ENCODE results near the gene FDXACB1. TPM values are rescaled to one million over a fixed set of nuclear protein-coding genes. Genes with fewer than 3 reads are reported as not detected.
A peak's percentile ranks its signal among the peaks of the same experiment; 100 is the strongest.

FDXACB1 gene
- total and polyA plus RNA-seq, 9 of the 15 experiments (the other 6 are each of a cell fraction or from before 2014, with no cell fraction given): 3.2 to 7.5 (median 5.3) TPM

DNA sequence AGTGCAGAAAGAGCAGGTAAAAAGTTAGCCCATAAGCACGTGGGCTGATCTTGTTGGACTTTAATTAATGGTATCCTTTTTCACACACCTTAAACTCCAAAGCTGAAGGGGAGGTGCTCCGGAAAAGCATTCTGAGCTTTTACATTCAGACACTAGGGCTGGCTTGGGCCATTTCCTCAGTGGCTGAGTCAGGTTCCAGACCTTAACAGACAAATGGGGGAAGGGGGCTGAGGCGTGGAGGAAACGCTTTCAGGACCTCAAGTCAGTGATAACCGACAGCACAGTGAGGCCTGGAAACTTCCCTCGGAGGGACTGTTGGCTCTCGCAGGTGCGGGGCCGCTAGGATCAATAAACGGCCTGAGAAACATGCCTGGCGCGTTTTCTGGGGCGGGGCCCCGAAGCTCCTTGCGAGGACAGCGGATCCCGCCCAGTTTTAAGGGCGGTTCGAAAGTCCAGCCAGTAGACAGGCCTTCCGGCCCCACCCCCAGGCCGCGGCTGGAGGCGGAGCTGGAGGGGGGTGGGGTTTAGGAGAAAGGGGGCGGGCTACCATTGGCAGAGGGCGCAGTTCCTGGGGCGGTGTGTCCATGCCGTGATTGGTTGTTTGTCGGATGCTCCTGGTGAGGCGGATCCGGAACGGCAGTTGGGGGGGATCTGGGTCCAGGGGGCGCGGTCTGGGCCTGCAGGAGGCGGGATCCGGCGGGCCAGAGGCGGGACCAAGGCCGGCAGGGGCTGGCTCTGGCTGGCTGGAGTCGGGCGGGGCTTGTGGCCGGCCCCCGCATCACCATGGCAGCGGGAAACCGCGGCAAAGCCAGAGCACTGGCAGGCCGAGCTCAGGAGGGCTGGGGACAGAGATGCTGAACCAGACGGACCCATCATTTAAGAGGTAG lies 47.8 kb upstream of the FDXACB1 start (continued):
- TF ChIP-seq MYBL2 (IDR thresholded peaks at IDR 0.05; ENCODE audit: low read depth): peak; percentile 45; the same call in 1 of the 2 replicates
- no peak for TF ChIP-seq MYBL2 (CRISPR knock-in tag; IDR thresholded peaks at IDR 0.05; ENCODE audit: borderline replicate concordance)
- peak; percentile 36; the same call in 1 of the 2 replicates for TF ChIP-seq TEAD4 (IDR thresholded peaks at IDR 0.05; ENCODE audit: low read length)
- no peak for TF ChIP-seq TEAD4 (CRISPR knock-in tag; IDR thresholded peaks at IDR 0.05; ENCODE audit: borderline replicate concordance)
- TF ChIP-seq, protein P1, sequence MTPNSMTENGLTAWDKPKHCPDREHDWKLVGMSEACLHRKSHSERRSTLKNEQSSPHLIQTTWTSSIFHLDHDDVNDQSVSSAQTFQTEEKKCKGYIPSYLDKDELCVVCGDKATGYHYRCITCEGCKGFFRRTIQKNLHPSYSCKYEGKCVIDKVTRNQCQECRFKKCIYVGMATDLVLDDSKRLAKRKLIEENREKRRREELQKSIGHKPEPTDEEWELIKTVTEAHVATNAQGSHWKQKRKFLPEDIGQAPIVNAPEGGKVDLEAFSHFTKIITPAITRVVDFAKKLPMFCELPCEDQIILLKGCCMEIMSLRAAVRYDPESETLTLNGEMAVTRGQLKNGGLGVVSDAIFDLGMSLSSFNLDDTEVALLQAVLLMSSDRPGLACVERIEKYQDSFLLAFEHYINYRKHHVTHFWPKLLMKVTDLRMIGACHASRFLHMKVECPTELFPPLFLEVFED (CRISPR knock-in tag; conservative IDR thresholded peaks at IDR 0.05): no peak
- TF ChIP-seq, protein P2, sequence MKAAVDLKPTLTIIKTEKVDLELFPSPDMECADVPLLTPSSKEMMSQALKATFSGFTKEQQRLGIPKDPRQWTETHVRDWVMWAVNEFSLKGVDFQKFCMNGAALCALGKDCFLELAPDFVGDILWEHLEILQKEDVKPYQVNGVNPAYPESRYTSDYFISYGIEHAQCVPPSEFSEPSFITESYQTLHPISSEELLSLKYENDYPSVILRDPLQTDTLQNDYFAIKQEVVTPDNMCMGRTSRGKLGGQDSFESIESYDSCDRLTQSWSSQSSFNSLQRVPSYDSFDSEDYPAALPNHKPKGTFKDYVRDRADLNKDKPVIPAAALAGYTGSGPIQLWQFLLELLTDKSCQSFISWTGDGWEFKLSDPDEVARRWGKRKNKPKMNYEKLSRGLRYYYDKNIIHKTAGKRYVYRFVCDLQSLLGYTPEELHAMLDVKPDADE (conservative IDR thresholded peaks at IDR 0.05; ENCODE audit: control insufficient read depth, low read depth, low read length): 0 out of 2 replicates have a peak, but pooled peaks have one; percentile 40
- TF ChIP-seq ZKSCAN3 (CRISPR knock-in tag; IDR thresholded peaks at IDR 0.05): no peak
- TF ChIP-seq FOXJ3 (CRISPR knock-in tag; IDR thresholded peaks at IDR 0.05): no peak
- no peak for TF ChIP-seq ZNF778 (CRISPR knock-in tag; IDR thresholded peaks at IDR 0.05)
- 0 out of 2 replicates have a peak, but pooled peaks have one; percentile 33 for TF ChIP-seq HDAC2 (IDR thresholded peaks at IDR 0.05)
- no peak for TF ChIP-seq KLF1 (tag; IDR thresholded peaks at IDR 0.05)
- no peak for TF ChIP-seq NUFIP1 (IDR thresholded peaks at IDR 0.05; ENCODE audit: partially characterized antibody)
- TF ChIP-seq ZNF143 (CRISPR knock-in tag; IDR thresholded peaks at IDR 0.05): peak; percentile 26
- TF ChIP-seq MYC (IDR thresholded peaks at IDR 0.05; ENCODE audit: low read depth, low read length): peak; percentile 72
- no peak for TF ChIP-seq MYC (CRISPR knock-in tag; IDR thresholded peaks at IDR 0.05; ENCODE audit: borderline replicate concordance, low read depth)
- TF ChIP-seq ZNF263 (CRISPR knock-in tag; IDR thresholded peaks at IDR 0.05; ENCODE audit: borderline replicate concordance): no peak
- TF ChIP-seq NCOA1 (IDR thresholded peaks at IDR 0.05; ENCODE audit: low read depth): peak; percentile 13; the same call in 1 of the 2 replicates
- no peak for TF ChIP-seq ESRRB (CRISPR knock-in tag; IDR thresholded peaks at IDR 0.05; ENCODE audit: borderline replicate concordance)
- TF ChIP-seq ZC3H8 (IDR thresholded peaks at IDR 0.05): no peak
- TF ChIP-seq, protein P3, sequence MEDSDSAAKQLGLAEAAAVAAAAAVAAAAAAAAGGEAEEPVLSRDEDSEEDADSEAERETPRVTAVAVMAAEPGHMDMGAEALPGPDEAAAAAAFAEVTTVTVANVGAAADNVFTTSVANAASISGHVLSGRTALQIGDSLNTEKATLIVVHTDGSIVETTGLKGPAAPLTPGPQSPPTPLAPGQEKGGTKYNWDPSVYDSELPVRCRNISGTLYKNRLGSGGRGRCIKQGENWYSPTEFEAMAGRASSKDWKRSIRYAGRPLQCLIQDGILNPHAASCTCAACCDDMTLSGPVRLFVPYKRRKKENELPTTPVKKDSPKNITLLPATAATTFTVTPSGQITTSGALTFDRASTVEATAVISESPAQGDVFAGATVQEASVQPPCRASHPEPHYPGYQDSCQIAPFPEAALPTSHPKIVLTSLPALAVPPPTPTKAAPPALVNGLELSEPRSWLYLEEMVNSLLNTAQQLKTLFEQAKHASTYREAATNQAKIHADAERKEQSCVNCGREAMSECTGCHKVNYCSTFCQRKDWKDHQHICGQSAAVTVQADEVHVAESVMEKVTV (CRISPR knock-in tag; IDR thresholded peaks at IDR 0.05): no peak
- no peak for TF ChIP-seq CREBBP (IDR thresholded peaks at IDR 0.05; ENCODE audit: low read depth, low read length)
- peak; percentile 45; the same call in 1 of the 2 replicates for TF ChIP-seq ARID1B (IDR thresholded peaks at IDR 0.05)
- TF ChIP-seq POLR2H (tag; IDR thresholded peaks at IDR 0.05; ENCODE audit: low read depth): peak; percentile 60
- TF ChIP-seq HCFC1 (IDR thresholded peaks at IDR 0.05; ENCODE audit: low read depth, low read length): no peak
- 0 out of 2 replicates have a peak, but pooled peaks have one; percentile 26 for TF ChIP-seq ZNF75A (CRISPR knock-in tag; IDR thresholded peaks at IDR 0.05)
- TF ChIP-seq JUNB (CRISPR knock-in tag; conservative IDR thresholded peaks at IDR 0.05): 0 out of 2 replicates have a peak, but pooled peaks have one; percentile 6

Data from K562 (cell line).